HL-60 (cell line): ENCODE data around the gene WRNIP1.

Experiments used
- DNase-seq, 2 experiments: peaks; one replicate each; pipeline ENCODE4 v3.0.0-alpha.2; 2010 to 2020; ENCODE audit warnings: low read depth in 1 of 2, low spot score in 1 of 2
- H3K27ac ChIP-seq: fragments of 250-450 bp; sonication (Bioruptor Pico); replicated peaks from 2 replicates; pipeline ENCODE4 v1.5.1; 2020; ENCODE audit warnings: mild to moderate bottlenecking, moderate library complexity
- H3K27me3 ChIP-seq: fragments of 250-450 bp; sonication (Bioruptor Pico); 2 replicates; pipeline ENCODE4 v1.5.1; 2021; ENCODE audit warnings: mild to moderate bottlenecking, moderate library complexity; ENCODE audit not compliant: insufficient read depth, poor library complexity, severe bottlenecking
- H3K4me3 ChIP-seq: replicated peaks from 2 replicates; pipeline ENCODE4 v1.5.1; 2011; ENCODE audit warnings: mild to moderate bottlenecking, control low read depth, low read length; ENCODE audit not compliant: insufficient read depth
- CTCF ChIP-seq: IDR thresholded peaks from one replicate; pipeline ENCODE4 v1.5.1; 2011; ENCODE audit warnings: low read length, control low read depth, inconsistent platforms; ENCODE audit not compliant: insufficient read depth
- GABPA ChIP-seq: IDR thresholded peaks from 2 replicates; pipeline ENCODE4 v1.6.1; 2012; ENCODE audit warnings: low read depth
- POLR2AphosphoS5 ChIP-seq: IDR thresholded peaks from 2 replicates; pipeline ENCODE4 v1.6.1; 2012; ENCODE audit warnings: low read depth
- SPI1 ChIP-seq: IDR thresholded peaks from 2 replicates; pipeline ENCODE4 v1.6.1; 2012; ENCODE audit warnings: low read depth, mild to moderate bottlenecking, borderline replicate concordance
- TF ChIP-seq, protein P1 (sequence below): IDR thresholded peaks from 2 replicates; pipeline ENCODE4 v1.6.1; 2012; ENCODE audit warnings: low read depth; ENCODE audit not compliant: insufficient replicate concordance

The WRNIP1 gene

DNA sequence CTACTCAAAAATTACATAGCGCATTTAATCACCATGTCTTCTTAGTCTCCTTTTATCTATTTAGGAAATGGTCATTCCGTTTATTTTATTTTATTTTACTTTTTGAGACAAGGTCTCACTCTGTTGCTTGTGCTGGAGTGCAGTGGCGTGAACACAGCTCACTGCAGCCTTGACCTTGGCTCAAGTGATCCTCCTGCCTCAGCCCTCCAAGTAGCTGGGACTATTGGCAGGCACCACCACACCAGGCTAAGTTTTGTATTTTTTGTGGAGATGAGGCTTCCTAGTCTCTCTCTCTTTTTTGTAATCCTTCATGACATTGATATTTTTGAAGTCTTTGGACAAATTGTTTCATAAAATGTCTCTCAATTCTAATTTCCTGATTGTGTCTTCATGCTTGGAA lies 9.7 kb upstream of the WRNIP1 start:
- Histone ChIP-seq H3K4me3 (no peak overlapping the region), H3K27me3 (no peaks in the 10 kb centered on the region), H3K27ac (no peak overlapping the region)
- no peak for TF ChIP-seq CTCF
- no peak for TF ChIP-seq SPI1
- TF ChIP-seq GABPA, result no peak
- DNase-seq, result no peak

GRCh38 chr6:2756241-2756640 lies 9.0 kb upstream of the WRNIP1 start:
- TF ChIP-seq POLR2AphosphoS5, result no peak
- no peak for TF ChIP-seq CTCF
- TF ChIP-seq GABPA, result no peak
- TF ChIP-seq, protein P1, sequence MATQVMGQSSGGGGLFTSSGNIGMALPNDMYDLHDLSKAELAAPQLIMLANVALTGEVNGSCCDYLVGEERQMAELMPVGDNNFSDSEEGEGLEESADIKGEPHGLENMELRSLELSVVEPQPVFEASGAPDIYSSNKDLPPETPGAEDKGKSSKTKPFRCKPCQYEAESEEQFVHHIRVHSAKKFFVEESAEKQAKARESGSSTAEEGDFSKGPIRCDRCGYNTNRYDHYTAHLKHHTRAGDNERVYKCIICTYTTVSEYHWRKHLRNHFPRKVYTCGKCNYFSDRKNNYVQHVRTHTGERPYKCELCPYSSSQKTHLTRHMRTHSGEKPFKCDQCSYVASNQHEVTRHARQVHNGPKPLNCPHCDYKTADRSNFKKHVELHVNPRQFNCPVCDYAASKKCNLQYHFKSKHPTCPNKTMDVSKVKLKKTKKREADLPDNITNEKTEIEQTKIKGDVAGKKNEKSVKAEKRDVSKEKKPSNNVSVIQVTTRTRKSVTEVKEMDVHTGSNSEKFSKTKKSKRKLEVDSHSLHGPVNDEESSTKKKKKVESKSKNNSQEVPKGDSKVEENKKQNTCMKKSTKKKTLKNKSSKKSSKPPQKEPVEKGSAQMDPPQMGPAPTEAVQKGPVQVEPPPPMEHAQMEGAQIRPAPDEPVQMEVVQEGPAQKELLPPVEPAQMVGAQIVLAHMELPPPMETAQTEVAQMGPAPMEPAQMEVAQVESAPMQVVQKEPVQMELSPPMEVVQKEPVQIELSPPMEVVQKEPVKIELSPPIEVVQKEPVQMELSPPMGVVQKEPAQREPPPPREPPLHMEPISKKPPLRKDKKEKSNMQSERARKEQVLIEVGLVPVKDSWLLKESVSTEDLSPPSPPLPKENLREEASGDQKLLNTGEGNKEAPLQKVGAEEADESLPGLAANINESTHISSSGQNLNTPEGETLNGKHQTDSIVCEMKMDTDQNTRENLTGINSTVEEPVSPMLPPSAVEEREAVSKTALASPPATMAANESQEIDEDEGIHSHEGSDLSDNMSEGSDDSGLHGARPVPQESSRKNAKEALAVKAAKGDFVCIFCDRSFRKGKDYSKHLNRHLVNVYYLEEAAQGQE, result no peak
- TF ChIP-seq SPI1, result no peak
- no peak overlapping the region for H3K27ac ChIP-seq
- DNase-seq, result no peak
- no peak overlapping the region for H3K4me3 ChIP-seq
- no peaks in the 10 kb centered on the region for H3K27me3 ChIP-seq

- no peak overlapping the region for H3K4me3 ChIP-seq
- TF ChIP-seq POLR2AphosphoS5 (no peak), SPI1 (no peak), CTCF (no peak), GABPA (no peak)
- TF ChIP-seq, protein P1, result no peak
- no peak overlapping the region for H3K27ac ChIP-seq
- DNase-seq, result no peak
- H3K27me3 ChIP-seq, result no peaks in the 10 kb centered on the region
Observed at GRCh38 chr6:2756687-2757224, 8.4 kb upstream of the WRNIP1 start.

DNA sequence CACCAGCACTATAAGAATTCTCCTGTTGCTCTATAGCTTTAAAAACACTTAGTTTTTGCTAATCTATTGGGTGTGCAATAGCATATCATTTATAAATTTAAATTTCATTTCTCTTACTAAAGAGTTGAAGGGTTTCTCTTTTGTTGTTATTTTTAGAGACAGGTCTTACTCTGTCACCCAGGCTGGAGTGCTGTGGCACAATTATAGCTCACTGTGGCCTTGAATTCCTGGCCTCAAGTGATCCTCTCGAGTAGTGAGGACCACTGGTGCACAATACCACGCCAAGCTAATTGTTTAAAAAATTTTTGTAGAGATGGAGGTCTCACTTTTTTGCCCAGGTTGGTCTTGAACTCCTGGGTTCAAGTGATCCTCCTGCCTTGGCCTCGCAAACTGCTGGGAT lies 6.2 kb upstream of the WRNIP1 start:
- Histone ChIP-seq H3K4me3 (no peak overlapping the region), H3K27ac (no peak overlapping the region), H3K27me3 (no peaks in the 10 kb centered on the region)
- no peak for DNase-seq
- TF ChIP-seq, protein P1, result no peak
- TF ChIP-seq CTCF (no peak), POLR2AphosphoS5 (no peak), GABPA (no peak), SPI1 (no peak)
